ENCODE data around the gene EDDM3A.

Gene EDDM3A

GRCh38 chr14:20790464-20791116 lies 44.9 kb downstream of the EDDM3A start:
- no peak for DNase-seq

GRCh38 chr14:20791187-20791586 lies 45.5 kb downstream of the EDDM3A start:
- no peak for DNase-seq

GRCh38 chr14:20791597-20791996 lies 45.9 kb downstream of the EDDM3A start:
- no peak for DNase-seq

GRCh38 chr14:20792556-20792955 lies 46.9 kb downstream of the EDDM3A start:
- no peak for DNase-seq

GRCh38 chr14:20794644-20795369 lies 49.1 kb downstream of the EDDM3A start:
- no peak for DNase-seq

GRCh38 chr14:20797164-20797563 lies 51.5 kb downstream of the EDDM3A start:
- DNase-seq = no peak
